Sciatic nerve (tissue), 2 donors: ENCODE results near the gene ZSCAN22. TPM values are rescaled to one million over a fixed set of nuclear protein-coding genes. Genes with fewer than 3 reads are reported as not detected.
"Not testable (repeated sequence)": the region's sequence is repeated elsewhere in the genome, so short reads cannot be mapped to it uniquely, and the experiment has no call there.

Experiments
- ATAC-seq: fragments of 200-7000 bp; cut with Tn5 transposase; one replicate; pipeline ENCODE4 v1.9.1; 2020; ENCODE audit warnings: mild to moderate bottlenecking, moderate library complexity
- DNase-seq: peaks from one replicate; pipeline ENCODE4 v3.0.0-alpha.2; 2020; ENCODE audit warnings: low spot score
- intact Hi-C: fragments of 100-400 bp; cut with DNase I; formaldehyde crosslinking; loops from one replicate; pipeline ENCODE4 v1.14.2; 2022
- total RNA-seq: library from RNA; stranded (reverse); fragmentation: NEBNext Ultra II Directional; extraction: Animal tissue kit (Norgen Biotek cat#: 25700); gene quantifications from one replicate; pipeline ENCODE4 v1.2.1, GENCODE V29; 2021
- donor health status: DM: no; HTN: no; CAD: no.
- donor health status: DM: no; HTN: no; CAD: no.

ZSCAN22 gene
- total RNA-seq, 1 donor from 2014 or later = 4.5 TPM

GRCh38 chr19:58366585-58367430 is 40.0 kb downstream of the ZSCAN22 start:
- intact Hi-C loops = no loop called here
- DNase-seq (no peak), ATAC-seq (no peak)

- DNase-seq (peak; percentile 49), ATAC-seq (no peak)
- intact Hi-C loops = no loop called here
These were observed 41.1 kb downstream of the ZSCAN22 start for GRCh38 chr19:58367698-58368454.

GRCh38 chr19:58368561-58369360 is 42.0 kb downstream of the ZSCAN22 start:
- DNase-seq = peak; percentile 57
- ATAC-seq = no peak
- intact Hi-C loops = no loop called here

- DNase-seq = no peak
- intact Hi-C loops = no loop called here
- ATAC-seq = no peak
These were observed 45.7 kb downstream of the ZSCAN22 start for GRCh38 chr19:58372311-58373133.

GRCh38 chr19:58374200-58374599 is 47.4 kb downstream of the ZSCAN22 start:
- intact Hi-C loops = no loop called here
- ATAC-seq = no peak
- DNase-seq = no peak

- intact Hi-C loops, ATAC-seq, DNase-seq: not testable (repeated sequence)
These were observed 49.9 kb downstream of the ZSCAN22 start for GRCh38 chr19:58376724-58377123.

- DNase-seq = no peak
- intact Hi-C loops = no loop called here
These were observed 52.5 kb downstream of the ZSCAN22 start for GRCh38 chr19:58379246-58379645.

GRCh38 chr19:58380037-58380661 is 53.4 kb downstream of the ZSCAN22 start:
- DNase-seq = no peak
- intact Hi-C loops = no loop called here
- no peak for ATAC-seq

More at GRCh38 chr19:58379246-58379645, 52.5 kb downstream of the ZSCAN22 start:
- ATAC-seq = no peak

- DNase-seq = peak; percentile 99
- intact Hi-C loops = no loop called here
- ATAC-seq = peak; percentile 97
These were observed 54.1 kb downstream of the ZSCAN22 start, which contains the start of gene ZNF837 for GRCh38 chr19:58380662-58381459. Gene ZNF837, minus strand, starts transcription at chr19:58381030. Its CDS starts 11,698 bp downstream, at chr19:58369332.

GRCh38 chr19:58381460-58382212 is 54.8 kb downstream of the ZSCAN22 start:
- peak; percentile 63 for DNase-seq
- ATAC-seq = no peak
- intact Hi-C loops = no loop called here

GRCh38 chr19:58382997-58383603 is 56.3 kb downstream of the ZSCAN22 start:
- peak; percentile 53 for DNase-seq
- intact Hi-C loops = no loop called here
- ATAC-seq = no peak

- ATAC-seq (no peak), DNase-seq (peak; percentile 52)
- intact Hi-C loops = no loop called here
These were observed 58.6 kb downstream of the ZSCAN22 start for GRCh38 chr19:58385313-58385890.

GRCh38 chr19:58385891-58386575 is 59.2 kb downstream of the ZSCAN22 start:
- peak; percentile 1 for ATAC-seq
- intact Hi-C loops = no loop called here
- DNase-seq = peak; percentile 59

- intact Hi-C loops = no loop called here
- peak; percentile 98 for ATAC-seq
- DNase-seq = peak; percentile 97
These were observed 60.0 kb downstream of the ZSCAN22 start, which contains the start of gene RPS5 for GRCh38 chr19:58386576-58387337. Gene RPS5, plus strand, starts transcription at chr19:58387269. Its CDS starts 869 bp downstream, at chr19:58388138.
